CD4-positive, alpha-beta T cell (primary cell): ENCODE data around the gene ABCB9. TPM values are rescaled to one million over a fixed set of nuclear protein-coding genes. Genes with fewer than 3 reads are reported as not detected.
A peak's percentile ranks its signal among the peaks of the same experiment; 100 is the strongest.
"Not testable (repeated sequence)": the region's sequence is repeated elsewhere in the genome, so short reads cannot be mapped to it uniquely, and the experiment has no call there.

ENCODE experiments used
- ATAC-seq: fragments of 200-7000 bp; cut with Tn5 transposase; one replicate; pipeline ENCODE4 v1.10.0; 2022; ENCODE audit warnings: mild to moderate bottlenecking; ENCODE audit not compliant: poor library complexity
- CTCF ChIA-PET: fragments of 350-600 bp; sonication (Branson Sonifier 250); formaldehyde crosslinking; loops from one replicate; lab custom pipeline; 2021; ENCODE audit warnings: antibody characterized with exemption, inconsistent platforms; lab: Charles Lee
- POLR2A ChIA-PET: fragments of 350-600 bp; sonication (Branson Sonifier 250); formaldehyde crosslinking; loops from one replicate; lab custom pipeline; 2021; ENCODE audit warnings: antibody characterized with exemption, inconsistent platforms; lab: Charles Lee
- DNase-seq, 14 experiments: peaks; one replicate each; pipeline ENCODE4 v3.0.0-alpha.2; 2013 to 2020; ENCODE audit warnings: mixed read lengths in 2 of 14
- H3K27ac ChIP-seq, 2 donors: one replicate each; pipeline versions ENCODE4 v1.5.1 to v1.7.0; 2013; ENCODE audit warnings: low read length in 2 of 2, low read depth in 1 of 2, mild to moderate bottlenecking in 1 of 2
- H3K27me3 ChIP-seq, 2 experiments: 1 replicate in 1 of 2; 2 replicates in 1 of 2; pipeline versions ENCODE4 v1.6.1 to v1.7.0; 2013; ENCODE audit warnings: low read length in 2 of 2, control low read depth in 1 of 2, mild to moderate bottlenecking in 1 of 2, moderate library complexity in 1 of 2; ENCODE audit not compliant: insufficient read depth in 2 of 2, control insufficient read depth in 1 of 2
- H3K36me3 ChIP-seq: one replicate; pipeline ENCODE4 v1.6.1; 2013; ENCODE audit warnings: low read length, control low read depth; ENCODE audit not compliant: insufficient read depth
- H3K4me1 ChIP-seq: one replicate; pipeline ENCODE4 v1.6.1; 2013; ENCODE audit warnings: low read length, control low read depth; ENCODE audit not compliant: insufficient read depth
- H3K4me3 ChIP-seq: one replicate; pipeline ENCODE4 v1.5.1; 2013; ENCODE audit warnings: mild to moderate bottlenecking, low read length, moderate library complexity
- H3K9me3 ChIP-seq, 2 experiments: 1 replicate in 1 of 2; 2 replicates in 1 of 2; pipeline versions ENCODE4 v1.6.1 to v1.7.0; 2013; ENCODE audit warnings: low read length in 2 of 2, mild to moderate bottlenecking in 2 of 2, control low read depth in 1 of 2, moderate library complexity in 1 of 2; ENCODE audit not compliant: control insufficient read depth in 1 of 2, insufficient read depth in 1 of 2
- H3K27ac Mint-ChIP-seq: one replicate; pipeline ENCODE4 v1.8.0; 2020; ENCODE audit warnings: mixed read lengths
- H3K27me3 Mint-ChIP-seq: one replicate; pipeline ENCODE4 v1.8.0; 2021; ENCODE audit warnings: mixed read lengths
- H3K36me3 Mint-ChIP-seq: one replicate; pipeline ENCODE4 v1.8.0; 2021; ENCODE audit warnings: low read depth, mixed read lengths
- H3K4me1 Mint-ChIP-seq: one replicate; pipeline ENCODE4 v1.8.0; 2021; ENCODE audit warnings: low read depth, mixed read lengths
- H3K4me3 Mint-ChIP-seq: one replicate; pipeline ENCODE4 v1.8.0; 2020; ENCODE audit warnings: mild to moderate bottlenecking, mixed read lengths
- H3K9me3 Mint-ChIP-seq: one replicate; pipeline ENCODE4 v1.8.0; 2020; ENCODE audit warnings: mixed read lengths
- CTCF ChIP-seq: fragments of 200-600 bp; IDR thresholded peaks from one replicate; pipeline ENCODE4 v1.8.0; 2022; ENCODE audit warnings: antibody characterized with exemption, mild to moderate bottlenecking
- intact Hi-C, 2 experiments: fragments of 100-400 bp; cut with DNase I in 1 of 2; cut with micrococcal nuclease in 1 of 2; formaldehyde crosslinking; loops; one replicate each; pipeline versions ENCODE4 v1.15.1 to v1.9.0; 2023 to 2025; cut with DNase I, micrococcal nuclease
- polyA plus RNA-seq, 2 donors: library from polyadenylated mRNA; unstranded; fragments of 120-200 nt; gene quantifications; one replicate each; pipeline ENCODE4 v1.2.1, GENCODE V29; 2013
- total RNA-seq, 174 experiments: library from RNA in 2 of 174; stranded (reverse) in 2 of 174; gene quantifications; one replicate each; pipeline ENCODE4 v1.2.3 and lab custom pipeline; 2021 to 2026

The ABCB9 gene
- total RNA-seq (1 to 10 TPM; 5.4 to 6.2 TPM), total RNA-seq (lab: John Stamatoyannopoulos, UW) (0.88 to 11.9 (median 6.3) reads per million in 172 experiments)
- polyA plus RNA-seq (2013, experiment 1 of 2), result 1.9 TPM
- polyA plus RNA-seq (2013, experiment 2 of 2), result 2.4 TPM

GRCh38 chr12:122965851-122966742, at the start of gene ABCB9:
Gene ABCB9, minus strand, starts transcription at chr12:122966463. Its CDS starts 6,228 bp downstream, at chr12:122960235.
- peak within 1 kb of the TSS; percentile 81 for H3K4me3 Mint-ChIP-seq
- CTCF ChIA-PET, result interaction anchor here (0.6 to 1.1 kb wide), 3 partner anchors 9 to 480 kb away, joined by 3 to 4 read pairs (median 3); partner anchors contain the start of gene OGFOD2
- Histone ChIP-seq H3K27ac (peak within 1 kb of the TSS; percentile 31 to 44), H3K4me3 (peak within 1 kb of the TSS; percentile 78), H3K4me1 (peaks cover 28% of the 10 kb centered on the region), H3K9me3 (no peaks in the 10 kb centered on the region), H3K36me3 (no peaks in the 10 kb centered on the region), H3K27me3 (no peaks in the 10 kb centered on the region)
- peak within 1 kb of the TSS; percentile 14 for H3K27ac Mint-ChIP-seq
- no peaks in the 10 kb centered on the region for H3K9me3 Mint-ChIP-seq
- H3K27me3 Mint-ChIP-seq, result no peaks in the 10 kb centered on the region
- POLR2A ChIA-PET, result interaction anchor here (0.7 to 3.0 kb wide), 13 partner anchors 9 to 763 kb away, joined by 3 to 47 read pairs (median 4); partner anchors contain the start of genes ARL6IP4, ATP6V0A2, B3GNT4 and HIP1R
- DNase-seq, result peak; percentile 91 to 99 (median 95)
- peaks cover 5% of the 10 kb centered on the region for H3K4me1 Mint-ChIP-seq
- ATAC-seq, result peak; percentile 97
- intact Hi-C loops, result loop anchor here in 1 of 2 experiments (1.0 to 5.0 kb wide), 2 partner anchors 8 to 396 kb away; partner anchors contain the start of gene SBNO1
- no peak for TF ChIP-seq CTCF
- no peaks in the 10 kb centered on the region for H3K36me3 Mint-ChIP-seq

- H3K9me3 ChIP-seq, H3K27me3 ChIP-seq, H3K27ac ChIP-seq, POLR2A ChIA-PET, H3K4me3 ChIP-seq, H3K27me3 Mint-ChIP-seq, DNase-seq, H3K4me1 ChIP-seq, ATAC-seq, H3K9me3 Mint-ChIP-seq, CTCF ChIA-PET, H3K4me3 Mint-ChIP-seq, H3K27ac Mint-ChIP-seq, intact Hi-C loops: not testable (repeated sequence)
- peaks cover 16% of the 10 kb centered on the region for H3K36me3 ChIP-seq
- Mint-ChIP-seq H3K36me3 (peaks cover 37% of the 10 kb centered on the region), H3K4me1 (peaks cover 11% of the 10 kb centered on the region)
Observed at GRCh38 chr12:123014473-123014872, 48.2 kb upstream of the ABCB9 start.

- H3K4me1 Mint-ChIP-seq, result peaks cover 5% of the 10 kb centered on the region
- no peaks in the 10 kb centered on the region for H3K4me1 ChIP-seq
- ChIA-PET CTCF (no interaction called here), POLR2A (no interaction called here)
- no peaks in the 10 kb centered on the region for H3K9me3 ChIP-seq
- no peak overlapping the region for H3K4me3 Mint-ChIP-seq
- H3K4me3 ChIP-seq, result no peak overlapping the region
- H3K9me3 Mint-ChIP-seq, result no peaks in the 10 kb centered on the region
- ATAC-seq (no peak), DNase-seq (no peak)
- H3K27me3 ChIP-seq, result no peaks in the 10 kb centered on the region
- H3K36me3 Mint-ChIP-seq, result peaks cover 47% of the 10 kb centered on the region
- H3K27me3 Mint-ChIP-seq, result no peaks in the 10 kb centered on the region
- H3K27ac Mint-ChIP-seq, result no peak overlapping the region
- H3K36me3 ChIP-seq, result peaks cover 26% of the 10 kb centered on the region
- TF ChIP-seq CTCF, result no peak
- H3K27ac ChIP-seq, result no peak overlapping the region
- intact Hi-C loops, result no loop called here
Observed at GRCh38 chr12:123013185-123014095, 47.2 kb upstream of the ABCB9 start.
